Keratinocyte (primary cell): Measurements from ENCODE around the gene ELF5. TPM values are rescaled to one million over a fixed set of nuclear protein-coding genes. Genes with fewer than 3 reads are reported as not detected.

Experiments used
- DNase-seq: peaks from one replicate; pipeline ENCODE4 v3.0.0-alpha.2; 2011; ENCODE audit warnings: low read depth, missing footprints, low spot score
- FAIRE-seq: peaks from 2 replicates; lab custom pipeline; 2011; peaks lifted over from hg19 to GRCh38; lab: Jason Lieb, UNC
- H2AFZ ChIP-seq: 2 replicates; pipeline ENCODE4 v1.6.0; 2012; ENCODE audit warnings: low read length, control low read depth, inconsistent platforms; ENCODE audit not compliant: control insufficient read depth
- H3K27ac ChIP-seq: 2 replicates; pipeline ENCODE4 v1.5.1; 2011; ENCODE audit warnings: low read length; ENCODE audit not compliant: control insufficient read depth, insufficient read depth
- H3K27me3 ChIP-seq: 3 replicates; pipeline ENCODE4 v1.6.0; 2011; ENCODE audit warnings: low read length; ENCODE audit not compliant: control insufficient read depth, insufficient read depth; ENCODE audit errors: extremely low read depth
- H3K36me3 ChIP-seq, 2 experiments: 2 replicates in 1 of 2; 3 replicates in 1 of 2; pipeline ENCODE4 v1.5.1; 2011; ENCODE audit warnings: low read length in 2 of 2, mild to moderate bottlenecking in 1 of 2; ENCODE audit not compliant: control insufficient read depth in 2 of 2, insufficient read depth in 2 of 2; ENCODE audit errors: extremely low read depth in 1 of 2
- H3K4me1 ChIP-seq: 3 replicates; pipeline ENCODE4 v1.5.1; 2011; ENCODE audit warnings: low read length; ENCODE audit not compliant: control insufficient read depth, insufficient read depth; ENCODE audit errors: extremely low read depth
- H3K4me2 ChIP-seq: 3 replicates; pipeline ENCODE4 v1.6.0; 2011; ENCODE audit warnings: low read depth, low read length; ENCODE audit not compliant: control insufficient read depth, insufficient read depth; ENCODE audit errors: extremely low read depth
- H3K4me3 ChIP-seq, 3 experiments: fragments of 200-600 bp in 1 of 3; sonication (generic) in 1 of 3; 2 replicates in 2 of 3; 3 replicates in 1 of 3; pipeline ENCODE4 v1.5.1; 2011 to 2016; ENCODE audit warnings: low read length in 3 of 3, mild to moderate bottlenecking in 3 of 3, control low read depth in 2 of 3, inconsistent platforms in 1 of 3, low read depth in 1 of 3, mixed read lengths in 1 of 3, mixed run types in 1 of 3, moderate library complexity in 1 of 3; ENCODE audit not compliant: control insufficient read depth in 2 of 3, insufficient read depth in 2 of 3; ENCODE audit errors: extremely low read depth in 1 of 3
- H3K79me2 ChIP-seq: 2 replicates; pipeline ENCODE4 v1.6.0; 2012; ENCODE audit warnings: low read length; ENCODE audit not compliant: control insufficient read depth, insufficient read depth
- H3K9ac ChIP-seq: 3 replicates; pipeline ENCODE4 v1.6.0; 2011; ENCODE audit warnings: low read length; ENCODE audit not compliant: control insufficient read depth, insufficient read depth; ENCODE audit errors: extremely low read depth
- H3K9me1 ChIP-seq: 3 replicates; pipeline ENCODE4 v1.6.0; 2011; ENCODE audit warnings: low read length; ENCODE audit not compliant: control insufficient read depth, insufficient read depth; ENCODE audit errors: extremely low read depth
- H3K9me3 ChIP-seq: 2 replicates; pipeline ENCODE4 v1.5.1; 2012; ENCODE audit warnings: low read depth, low read length; ENCODE audit not compliant: control insufficient read depth
- H4K20me1 ChIP-seq: 3 replicates; pipeline ENCODE4 v1.6.0; 2011; ENCODE audit warnings: low read length; ENCODE audit not compliant: control insufficient read depth, insufficient read depth; ENCODE audit errors: extremely low read depth
- CTCF ChIP-seq, 3 experiments: IDR thresholded peaks in 1 of 3; conservative IDR thresholded peaks in 1 of 3; optimal IDR thresholded peaks in 1 of 3; 2 replicates in 2 of 3; 3 replicates in 1 of 3; pipeline versions ENCODE3 to v1.5.1; 2011; ENCODE audit warnings: low read length in 3 of 3, mild to moderate bottlenecking in 3 of 3, moderate library complexity in 2 of 3, control low read depth in 1 of 3, inconsistent platforms in 1 of 3; ENCODE audit not compliant: insufficient read depth in 2 of 3; ENCODE audit errors: extremely low read depth in 1 of 3
- EZH2 ChIP-seq: IDR thresholded peaks from one replicate; pipeline ENCODE4 v1.6.1; 2012; ENCODE audit warnings: inconsistent platforms, mild to moderate bottlenecking, low read length, moderate library complexity
- dilution Hi-C: fragments of 300-500 bp; cut with MboI; formaldehyde crosslinking; loops from one replicate; pipeline ENCODE4 v1.7.0; 2020; ENCODE audit warnings: low sequenced_read_pairs; ENCODE audit not compliant: extremely low pct_ligation_motif_present
- polyA plus RNA-seq, 5 experiments: library from polyadenylated mRNA; depleted of rRNA in 3 of 5; stranded (reverse) in 3 of 5; stranded (forward) in 1 of 5; unstranded in 1 of 5; fragments of >200 nt; gene quantifications; 1 replicate in 1 of 5; 2 replicates in 3 of 5; 3 replicates in 1 of 5; pipeline versions ENCODE4 v1.2.1 to v1.2.3, GENCODE V29; 2011 to 2012; ENCODE audit warnings: missing spikeins in 2 of 5, low read depth in 1 of 5, low replicate concordance in 1 of 5

ELF5 gene
- polyA plus RNA-seq, 1 donor (not counting 4 experiments of a cell fraction or from before 2014, with no cell fraction given): not detected

- no peaks in the 10 kb centered on the region for H3K27me3 ChIP-seq
- H2AFZ ChIP-seq: no peak overlapping the region
- DNase-seq (no peak), FAIRE-seq (no peak)
- H3K4me1 ChIP-seq: no peaks in the 10 kb centered on the region
- H3K4me2 ChIP-seq: no peak overlapping the region
- no peaks in the 10 kb centered on the region for H3K9me1 ChIP-seq
- H3K9me3 ChIP-seq: no peaks in the 10 kb centered on the region
- no peak for TF ChIP-seq EZH2
- no peak for TF ChIP-seq CTCF (optimal IDR thresholded peaks at IDR 0.05 in 1 of 3, IDR thresholded peaks at IDR 0.05 in 1 of 3, conservative IDR thresholded peaks at IDR 0.05 in 1 of 3; ENCODE audit: extremely low read depth in 1 of 3, insufficient read depth in 2 of 3, low read length in 3 of 3)
- no peaks in the 10 kb centered on the region for H4K20me1 ChIP-seq
- H3K27ac ChIP-seq: no peak overlapping the region
- dilution Hi-C loops: no loop called here
- no peak overlapping the region for H3K4me3 ChIP-seq
- peaks cover 14 to 16% of the 10 kb centered on the region in 2 experiments for H3K36me3 ChIP-seq
- H3K79me2 ChIP-seq: no peaks in the 10 kb centered on the region
- H3K9ac ChIP-seq: no peak overlapping the region
These were observed 53.3 kb downstream of the ELF5 start for GRCh38 chr11:34460278-34460677.

DNA sequence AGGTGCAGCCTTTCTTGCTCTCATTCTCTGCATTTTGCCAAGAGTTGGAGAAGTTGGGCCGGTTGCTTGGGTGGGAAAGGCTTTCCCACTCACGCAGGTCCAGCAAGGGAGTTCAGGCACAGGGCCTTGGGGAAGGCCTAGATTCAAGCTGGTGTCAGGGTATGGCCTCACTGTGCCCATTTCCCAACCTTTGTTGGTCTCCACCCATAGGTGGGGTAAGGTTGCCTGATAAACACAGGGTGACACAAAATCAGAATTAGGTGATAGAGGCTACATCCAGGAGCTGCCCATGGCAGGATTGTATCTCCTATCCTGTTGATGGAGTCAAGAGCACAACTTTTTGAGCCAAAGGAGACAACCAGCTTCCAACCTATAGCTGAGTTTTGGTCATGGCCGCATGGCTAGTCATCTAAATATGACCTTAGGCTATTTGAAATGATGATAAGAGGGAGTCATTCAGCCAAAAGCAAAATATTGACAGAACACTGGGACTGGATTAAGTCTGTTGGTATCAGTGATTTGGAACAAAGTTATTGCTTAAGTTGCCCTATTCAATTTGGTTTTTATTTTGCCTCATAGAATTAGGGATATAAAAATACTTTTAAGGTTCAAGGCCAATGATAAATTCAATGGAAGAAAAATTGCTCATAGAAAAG is 54.0 kb downstream of the ELF5 start:
- no peak for TF ChIP-seq CTCF (optimal IDR thresholded peaks at IDR 0.05 in 1 of 3, IDR thresholded peaks at IDR 0.05 in 1 of 3, conservative IDR thresholded peaks at IDR 0.05 in 1 of 3; ENCODE audit: extremely low read depth in 1 of 3, insufficient read depth in 2 of 3, low read length in 3 of 3)
- no peak for TF ChIP-seq EZH2
- Histone ChIP-seq H4K20me1 (no peaks in the 10 kb centered on the region), H3K79me2 (no peaks in the 10 kb centered on the region), H3K9me1 (no peaks in the 10 kb centered on the region), H3K4me1 (no peaks in the 10 kb centered on the region), H3K27me3 (no peaks in the 10 kb centered on the region), H3K9me3 (no peaks in the 10 kb centered on the region), H3K27ac (no peak overlapping the region), H3K4me3 (no peak overlapping the region), H3K36me3 (peaks cover 14 to 15% of the 10 kb centered on the region in 2 experiments), H2AFZ (no peak overlapping the region), H3K9ac (no peak overlapping the region), H3K4me2 (no peak overlapping the region)
- dilution Hi-C loops: no loop called here
- FAIRE-seq (no peak), DNase-seq (no peak)
